ENCODE data around the gene PRSS21.

GRCh38 chr16:2799205-2799858 lies 17.7 kb upstream of the PRSS21 start:
- no peak for TF ChIP-seq CTCF (IDR thresholded peaks at IDR 0.05 in 2 of 3, conservative IDR thresholded peaks at IDR 0.05 in 1 of 3; ENCODE audit: control insufficient read depth in 2 of 3, extremely low read depth in 1 of 3, insufficient read depth in 1 of 3, low read depth in 3 of 3, low read length in 3 of 3)
- TF ChIP-seq BACH1 (IDR thresholded peaks at IDR 0.05; ENCODE audit: borderline replicate concordance): no peak
- no peak for TF ChIP-seq TCF7 (IDR thresholded peaks at IDR 0.05; ENCODE audit: borderline replicate concordance)
- no peak for TF ChIP-seq CHD4 (IDR thresholded peaks at IDR 0.05)

Data from GM12878 (cell line).